ENCODE data around the gene PPM1D. TPM values are rescaled to one million over a fixed set of nuclear protein-coding genes. Genes with fewer than 3 reads are reported as not detected.

PPM1D gene
- polyA plus RNA-seq, 1 of the 3 experiments (the other 2 are of a cell fraction) = 8.8 TPM

DNA sequence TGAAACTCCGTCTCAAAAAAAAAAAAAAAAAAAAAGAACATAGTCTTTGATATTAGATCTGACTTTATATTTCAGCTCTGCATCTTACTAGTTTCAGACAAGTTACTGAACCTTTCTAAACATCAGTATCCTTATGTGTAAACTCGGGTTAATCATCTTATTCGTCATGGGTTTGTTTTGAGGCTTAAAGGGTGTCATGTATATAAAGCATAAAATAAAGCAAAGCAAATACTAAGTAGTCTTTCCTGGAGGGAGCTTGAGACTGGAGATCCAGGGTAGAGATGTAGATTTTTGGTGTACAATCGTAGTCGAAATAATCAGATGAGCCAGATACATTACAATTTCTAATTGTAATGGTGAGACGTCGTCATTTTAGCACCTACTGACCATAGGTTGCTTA is 85.4 kb downstream of the PPM1D start:
- no peaks in the 10 kb centered on the region for H3K9me3 ChIP-seq
- H4K20me1 ChIP-seq (ENCODE audit: insufficient read depth) = no peaks in the 10 kb centered on the region
- no peak overlapping the region for H3K4me2 ChIP-seq
- no peak overlapping the region for H3K27ac ChIP-seq (ENCODE audit: low read depth in 2 of 2, low read length in 1 of 2)
- H3K9me2 ChIP-seq = no peaks in the 10 kb centered on the region
- WGBS (ENCODE audit: low lambda C conversion rate) = 94% methylated on average over 7 of the region's 7 CpGs
- H3F3A ChIP-seq (replicated peaks; ENCODE audit: insufficient read depth) = peaks cover 4% of the 10 kb centered on the region
- no peaks in the 10 kb centered on the region for H3K79me2 ChIP-seq (ENCODE audit: insufficient read depth)
- H3K36me3 ChIP-seq (replicated peaks in 1 of 2; ENCODE audit: control insufficient read depth in 1 of 2, insufficient read depth in 2 of 2, low read length in 1 of 2) = peaks cover 6 to 23% of the 10 kb centered on the region in 2 experiments
- H3K9ac ChIP-seq = no peak overlapping the region
- no peaks in the 10 kb centered on the region for H3K4me1 ChIP-seq (ENCODE audit: control insufficient read depth in 1 of 2, insufficient read depth in 2 of 2, low read depth in 1 of 2, low read length in 1 of 2)
- TF ChIP-seq MEF2A (IDR thresholded peaks at IDR 0.05; ENCODE audit: borderline replicate concordance, low read depth) (no peak), RFX5 (IDR thresholded peaks at IDR 0.05; ENCODE audit: low read length) (no peak), EP300 (IDR thresholded peaks at IDR 0.05; ENCODE audit: borderline replicate concordance in 1 of 2, low read depth in 1 of 2, low read length in 1 of 2) (no peak), FOSL2 (IDR thresholded peaks at IDR 0.05; ENCODE audit: borderline replicate concordance, low read depth) (no peak), POLR2AphosphoS5 (IDR thresholded peaks at IDR 0.05; ENCODE audit: low read depth, low read length) (no peak), TAF1 (IDR thresholded peaks at IDR 0.05; ENCODE audit: borderline replicate concordance, low read depth, low read length) (no peak), FOXJ3 (CRISPR knock-in tag; IDR thresholded peaks at IDR 0.05) (no peak), SIN3A (IDR thresholded peaks at IDR 0.05; ENCODE audit: borderline replicate concordance, low read depth, low read length) (no peak), RAD21 (IDR thresholded peaks at IDR 0.05; ENCODE audit: low read length) (no peak), ELF1 (IDR thresholded peaks at IDR 0.05) (no peak), GATA2 (CRISPR knock-in tag; IDR thresholded peaks at IDR 0.05) (no peak), TCF12 (IDR thresholded peaks at IDR 0.05) (no peak), YY1 (IDR thresholded peaks at IDR 0.05; ENCODE audit: low read depth) (no peak), SMC3 (IDR thresholded peaks at IDR 0.05; ENCODE audit: low read depth, low read length) (no peak), CHD2 (IDR thresholded peaks at IDR 0.05; ENCODE audit: low read length, partially characterized antibody) (no peak)
- TF ChIP-seq, protein P1, sequence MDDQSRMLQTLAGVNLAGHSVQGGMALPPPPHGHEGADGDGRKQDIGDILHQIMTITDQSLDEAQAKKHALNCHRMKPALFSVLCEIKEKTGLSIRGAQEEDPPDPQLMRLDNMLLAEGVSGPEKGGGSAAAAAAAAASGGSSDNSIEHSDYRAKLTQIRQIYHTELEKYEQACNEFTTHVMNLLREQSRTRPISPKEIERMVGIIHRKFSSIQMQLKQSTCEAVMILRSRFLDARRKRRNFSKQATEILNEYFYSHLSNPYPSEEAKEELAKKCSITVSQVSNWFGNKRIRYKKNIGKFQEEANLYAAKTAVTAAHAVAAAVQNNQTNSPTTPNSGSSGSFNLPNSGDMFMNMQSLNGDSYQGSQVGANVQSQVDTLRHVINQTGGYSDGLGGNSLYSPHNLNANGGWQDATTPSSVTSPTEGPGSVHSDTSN (IDR thresholded peaks at IDR 0.05) = no peak
- TF ChIP-seq, protein P2, sequence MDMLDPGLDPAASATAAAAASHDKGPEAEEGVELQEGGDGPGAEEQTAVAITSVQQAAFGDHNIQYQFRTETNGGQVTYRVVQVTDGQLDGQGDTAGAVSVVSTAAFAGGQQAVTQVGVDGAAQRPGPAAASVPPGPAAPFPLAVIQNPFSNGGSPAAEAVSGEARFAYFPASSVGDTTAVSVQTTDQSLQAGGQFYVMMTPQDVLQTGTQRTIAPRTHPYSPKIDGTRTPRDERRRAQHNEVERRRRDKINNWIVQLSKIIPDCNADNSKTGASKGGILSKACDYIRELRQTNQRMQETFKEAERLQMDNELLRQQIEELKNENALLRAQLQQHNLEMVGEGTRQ (IDR thresholded peaks at IDR 0.05; ENCODE audit: borderline replicate concordance, low read depth, low read length) = no peak
- TF ChIP-seq, protein P3, sequence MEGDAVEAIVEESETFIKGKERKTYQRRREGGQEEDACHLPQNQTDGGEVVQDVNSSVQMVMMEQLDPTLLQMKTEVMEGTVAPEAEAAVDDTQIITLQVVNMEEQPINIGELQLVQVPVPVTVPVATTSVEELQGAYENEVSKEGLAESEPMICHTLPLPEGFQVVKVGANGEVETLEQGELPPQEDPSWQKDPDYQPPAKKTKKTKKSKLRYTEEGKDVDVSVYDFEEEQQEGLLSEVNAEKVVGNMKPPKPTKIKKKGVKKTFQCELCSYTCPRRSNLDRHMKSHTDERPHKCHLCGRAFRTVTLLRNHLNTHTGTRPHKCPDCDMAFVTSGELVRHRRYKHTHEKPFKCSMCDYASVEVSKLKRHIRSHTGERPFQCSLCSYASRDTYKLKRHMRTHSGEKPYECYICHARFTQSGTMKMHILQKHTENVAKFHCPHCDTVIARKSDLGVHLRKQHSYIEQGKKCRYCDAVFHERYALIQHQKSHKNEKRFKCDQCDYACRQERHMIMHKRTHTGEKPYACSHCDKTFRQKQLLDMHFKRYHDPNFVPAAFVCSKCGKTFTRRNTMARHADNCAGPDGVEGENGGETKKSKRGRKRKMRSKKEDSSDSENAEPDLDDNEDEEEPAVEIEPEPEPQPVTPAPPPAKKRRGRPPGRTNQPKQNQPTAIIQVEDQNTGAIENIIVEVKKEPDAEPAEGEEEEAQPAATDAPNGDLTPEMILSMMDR (IDR thresholded peaks at IDR 0.05) = no peak
- TF ChIP-seq, protein P4, sequence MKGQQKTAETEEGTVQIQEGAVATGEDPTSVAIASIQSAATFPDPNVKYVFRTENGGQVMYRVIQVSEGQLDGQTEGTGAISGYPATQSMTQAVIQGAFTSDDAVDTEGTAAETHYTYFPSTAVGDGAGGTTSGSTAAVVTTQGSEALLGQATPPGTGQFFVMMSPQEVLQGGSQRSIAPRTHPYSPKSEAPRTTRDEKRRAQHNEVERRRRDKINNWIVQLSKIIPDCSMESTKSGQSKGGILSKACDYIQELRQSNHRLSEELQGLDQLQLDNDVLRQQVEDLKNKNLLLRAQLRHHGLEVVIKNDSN (IDR thresholded peaks at IDR 0.05; ENCODE audit: borderline replicate concordance, low read depth) = no peak
- TF ChIP-seq, protein P5, sequence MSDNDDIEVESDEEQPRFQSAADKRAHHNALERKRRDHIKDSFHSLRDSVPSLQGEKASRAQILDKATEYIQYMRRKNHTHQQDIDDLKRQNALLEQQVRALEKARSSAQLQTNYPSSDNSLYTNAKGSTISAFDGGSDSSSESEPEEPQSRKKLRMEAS (IDR thresholded peaks at IDR 0.05; ENCODE audit: low read depth) = no peak
- H2AFZ ChIP-seq (ENCODE audit: low read depth) = no peak overlapping the region
- H3K4me3 ChIP-seq (ENCODE audit: low read depth in 2 of 2, low read length in 1 of 2) = no peak overlapping the region
- ChIA-PET CTCF (interaction anchor here (1.5 kb wide), 1 partner anchor 45 kb away, joined by 4 read pairs; no protein-coding TSS in a partner anchor), POLR2A (no interaction called here)
- DNase-seq = no peak
- no peaks in the 10 kb centered on the region for H3K27me3 ChIP-seq (ENCODE audit: insufficient read depth)

All from SK-N-SH (cell line).